ENCODE data around the gene KBTBD2.
"Not testable (repeated sequence)": the region's sequence is repeated elsewhere in the genome, so short reads cannot be mapped to it uniquely, and the experiment has no call there.

The KBTBD2 gene

GRCh38 chr7:32839846-32840245 is 51.7 kb downstream of the KBTBD2 start:
- H3K4me1 ChIP-seq (ENCODE audit: low read length); H3K79me2 ChIP-seq (ENCODE audit: low read length); H3K27ac ChIP-seq (ENCODE audit: low read length); H3K27me3 ChIP-seq (ENCODE audit: low read depth, low read length); H3K9ac ChIP-seq (ENCODE audit: low read length); H3K9me3 ChIP-seq (ENCODE audit: insufficient read depth, low read length); H4K20me1 ChIP-seq (ENCODE audit: insufficient read depth, low read length); H3K4me2 ChIP-seq (ENCODE audit: low read length); H3K4me3 ChIP-seq (ENCODE audit: low read length); H3K36me3 ChIP-seq (replicated peaks; ENCODE audit: low read depth, low read length); H2AFZ ChIP-seq (ENCODE audit: low read depth, low read length): not testable (repeated sequence)

- not testable (repeated sequence) for H3K9ac ChIP-seq (ENCODE audit: low read length); H3K27me3 ChIP-seq (ENCODE audit: low read depth, low read length); H4K20me1 ChIP-seq (ENCODE audit: insufficient read depth, low read length); H3K36me3 ChIP-seq (replicated peaks; ENCODE audit: low read depth, low read length); H2AFZ ChIP-seq (ENCODE audit: low read depth, low read length); H3K9me3 ChIP-seq (ENCODE audit: insufficient read depth, low read length); H3K4me3 ChIP-seq (ENCODE audit: low read length); H3K79me2 ChIP-seq (ENCODE audit: low read length); H3K27ac ChIP-seq (ENCODE audit: low read length); H3K4me1 ChIP-seq (ENCODE audit: low read length); H3K4me2 ChIP-seq (ENCODE audit: low read length)
These were observed 62.4 kb downstream of the KBTBD2 start for GRCh38 chr7:32828996-32829752.

All from OCI-LY3 (cell line).